ENCODE data around the gene TMED6.

DNA sequence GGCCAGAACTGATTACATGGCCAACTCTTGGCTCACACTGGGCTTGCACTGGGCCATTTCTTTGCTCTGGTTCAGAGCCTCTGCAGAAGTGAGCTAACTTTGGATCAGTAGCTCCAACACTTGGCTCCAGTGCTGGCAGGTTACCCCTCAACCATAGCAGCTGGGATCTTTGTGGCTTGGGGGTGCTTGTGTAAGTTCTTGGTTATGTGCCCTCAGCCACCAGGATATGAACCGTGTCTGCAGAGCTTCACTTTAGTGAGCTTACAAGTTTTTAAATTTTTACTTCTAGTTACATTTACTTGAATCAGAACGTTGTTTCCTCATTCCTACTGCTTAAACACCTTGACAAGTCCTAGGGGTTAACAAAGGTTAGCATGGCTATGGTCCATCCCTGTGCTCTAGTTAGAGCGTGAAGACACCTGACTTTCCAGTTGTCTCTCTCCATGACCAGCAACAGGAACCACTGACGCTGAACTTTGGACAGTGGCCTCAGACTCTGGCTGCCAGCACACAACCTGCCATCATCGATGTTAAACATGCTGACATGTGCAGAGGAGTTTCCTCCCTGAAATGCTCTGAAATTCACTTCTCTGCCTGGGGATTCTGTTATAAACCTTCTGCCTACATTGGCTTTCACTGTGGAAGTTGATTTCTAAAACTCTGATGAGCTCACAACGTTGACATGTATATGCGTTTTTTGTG, 25.3 kb downstream of the TMED6 start:
- TF ChIP-seq SUZ12 (IDR thresholded peaks at IDR 0.05; ENCODE audit: extremely low read depth, insufficient read depth, insufficient read length) = no peak
- TF ChIP-seq ZNF274 (IDR thresholded peaks at IDR 0.05; ENCODE audit: low read depth, low read length) = no peak
- TF ChIP-seq YY1 (IDR thresholded peaks at IDR 0.05; ENCODE audit: insufficient read depth, insufficient read length) = no peak
